ENCODE measurements around the gene XG.
"Not testable (repeated sequence)": the region's sequence is repeated elsewhere in the genome, so short reads cannot be mapped to it uniquely, and the experiment has no call there.

Gene XG

GRCh38 chrX:2781698-2782097 is 29.9 kb downstream of the XG start:
- no peak for DNase-seq

GRCh38 chrX:2782171-2782570 is 30.3 kb downstream of the XG start:
- DNase-seq: no peak

- DNase-seq: no peak
Measured at GRCh38 chrX:2782778-2783177, 30.9 kb downstream of the XG start.

- no peak for DNase-seq
Measured at GRCh38 chrX:2784026-2784425, 32.2 kb downstream of the XG start.

- DNase-seq: no peak
Measured at GRCh38 chrX:2785538-2785937, 33.7 kb downstream of the XG start.

GRCh38 chrX:2788980-2789379 is 37.1 kb downstream of the XG start:
- no peak for DNase-seq

GRCh38 chrX:2789569-2789968 is 37.7 kb downstream of the XG start:
- DNase-seq: no peak

- no peak for DNase-seq
Measured at GRCh38 chrX:2793752-2794151, 41.9 kb downstream of the XG start.

GRCh38 chrX:2794336-2794735 is 42.5 kb downstream of the XG start:
- no peak for DNase-seq

- DNase-seq: not testable (repeated sequence)
Measured at GRCh38 chrX:2796808-2797207, 45.0 kb downstream of the XG start.

- no peak for DNase-seq
Measured at GRCh38 chrX:2799369-2799768, 47.5 kb downstream of the XG start.

GRCh38 chrX:2799980-2800379 is 48.1 kb downstream of the XG start:
- DNase-seq: not testable (repeated sequence)

GRCh38 chrX:2801223-2801622 is 49.4 kb downstream of the XG start:
- DNase-seq: no peak

GRCh38 chrX:2802376-2803090 is 50.7 kb downstream of the XG start:
- DNase-seq: not testable (repeated sequence)

- not testable (repeated sequence) for DNase-seq
Measured at GRCh38 chrX:2803486-2803885, 51.6 kb downstream of the XG start.

- DNase-seq: not testable (repeated sequence)
Measured at GRCh38 chrX:2804106-2804843, 52.4 kb downstream of the XG start.

GRCh38 chrX:2804858-2805257 is 53.0 kb downstream of the XG start:
- DNase-seq: not testable (repeated sequence)

GRCh38 chrX:2811271-2811670 is 59.4 kb downstream of the XG start:
- no peak for DNase-seq

GRCh38 chrX:2812161-2812907 is 60.5 kb downstream of the XG start:
- DNase-seq: peak in 1 of 2 experiments; percentile 19

GRCh38 chrX:2817036-2817435 is 65.2 kb downstream of the XG start:
- no peak for DNase-seq

- DNase-seq: no peak
Measured at GRCh38 chrX:2819345-2820135, 67.7 kb downstream of the XG start.

- DNase-seq: no peak
Measured at GRCh38 chrX:2820136-2820771, 68.4 kb downstream of the XG start.

All from NCI-H2081 (cell line).